SK-N-SH (cell line): Measurements from ENCODE around the gene SMS. TPM values are rescaled to one million over a fixed set of nuclear protein-coding genes. Genes with fewer than 3 reads are reported as not detected.

Experiments
- CTCF ChIA-PET: fragments of 300-600, 350-600 bp; formaldehyde crosslinking; extraction: SDS; loops from one replicate; lab custom pipeline; 2021; lab: Yijun Ruan, JAX
- POLR2A ChIA-PET: fragments of 350-600 bp; sonication (Branson Sonifier 250); formaldehyde crosslinking; extraction: SDS; loops from one replicate; lab custom pipeline; 2020; ENCODE audit warnings: antibody characterized with exemption, inconsistent platforms; lab: Yijun Ruan, JAX
- DNase-seq: peaks from one replicate; pipeline ENCODE4 v3.0.0; 2012
- H2AFZ ChIP-seq: fragments of 200-600 bp; sonication (generic); 2 replicates; pipeline ENCODE4 v1.8.1; 2016; ENCODE audit warnings: antibody characterized with exemption, mild to moderate bottlenecking, low read depth
- H3F3A ChIP-seq: fragments of 200-600 bp; sonication (generic); replicated peaks from 2 replicates; pipeline ENCODE3; 2016; ENCODE audit warnings: antibody characterized with exemption, mild to moderate bottlenecking; ENCODE audit not compliant: insufficient read depth
- H3K27ac ChIP-seq, 2 experiments: fragments of 200-500 bp in 1 of 2; fragments of 200-600 bp in 1 of 2; sonication (Bioruptor generic) in 1 of 2; sonication (generic), shearing (Covaris generic) in 1 of 2; 2 replicates each; pipeline versions ENCODE4 v1.5.1 to v1.6.1; 2014 to 2016; ENCODE audit warnings: low read depth in 2 of 2, inconsistent platforms in 1 of 2, low read length in 1 of 2, mild to moderate bottlenecking in 1 of 2, mixed read lengths in 1 of 2
- H3K27me3 ChIP-seq: fragments of 200-600 bp; sonication (generic), shearing (Covaris generic); 2 replicates; pipeline ENCODE4 v1.6.1; 2016; ENCODE audit warnings: mixed run types; ENCODE audit not compliant: insufficient read depth
- H3K36me3 ChIP-seq, 2 experiments: fragments of 200-500 bp in 1 of 2; fragments of 200-600 bp in 1 of 2; sonication (Bioruptor generic) in 1 of 2; sonication (generic) in 1 of 2; replicated peaks in 1 of 2; 2 replicates each; pipeline versions ENCODE3 to v1.5.1; 2014 to 2016; ENCODE audit warnings: low read length in 1 of 2, mild to moderate bottlenecking in 1 of 2; ENCODE audit not compliant: insufficient read depth in 2 of 2, control insufficient read depth in 1 of 2
- H3K4me1 ChIP-seq, 2 experiments: fragments of 200-500 bp in 1 of 2; fragments of 200-600 bp in 1 of 2; sonication (Bioruptor generic) in 1 of 2; sonication (generic), shearing (Covaris generic) in 1 of 2; 2 replicates each; pipeline versions ENCODE4 v1.5.1 to v1.6.1; 2014 to 2016; ENCODE audit warnings: low read depth in 1 of 2, low read length in 1 of 2, mixed run types in 1 of 2; ENCODE audit not compliant: insufficient read depth in 2 of 2, control insufficient read depth in 1 of 2
- H3K4me2 ChIP-seq: fragments of 200-600 bp; sonication (generic), shearing (Covaris generic); 2 replicates; pipeline ENCODE4 v1.6.1; 2017; ENCODE audit warnings: mixed run types
- H3K4me3 ChIP-seq, 2 experiments: fragments of 200-500 bp in 1 of 2; fragments of 200-600 bp in 1 of 2; sonication (Bioruptor generic) in 1 of 2; sonication (generic), shearing (Covaris generic) in 1 of 2; 2 replicates each; pipeline versions ENCODE4 v1.5.1 to v1.8.1; 2014 to 2016; ENCODE audit warnings: low read depth in 2 of 2, inconsistent platforms in 1 of 2, low read length in 1 of 2, mild to moderate bottlenecking in 1 of 2, mixed read lengths in 1 of 2, moderate library complexity in 1 of 2
- H3K79me2 ChIP-seq: fragments of 200-600 bp; sonication (generic); 2 replicates; pipeline ENCODE4 v1.8.1; 2017; ENCODE audit warnings: mild to moderate bottlenecking; ENCODE audit not compliant: insufficient read depth
- H3K9ac ChIP-seq: fragments of 200-600 bp; sonication (generic); 2 replicates; pipeline ENCODE4 v1.6.1; 2017; ENCODE audit warnings: mixed run types
- H3K9me2 ChIP-seq: fragments of 200-600 bp; sonication (generic); 2 replicates; pipeline ENCODE4 v1.6.1; 2017; ENCODE audit warnings: mixed run types
- H3K9me3 ChIP-seq: fragments of 200-600 bp; sonication (generic); 2 replicates; pipeline ENCODE4 v1.6.1; 2017; ENCODE audit warnings: mixed run types, mild to moderate bottlenecking, moderate library complexity
- H4K20me1 ChIP-seq: fragments of 200-600 bp; sonication (generic); 2 replicates; pipeline ENCODE4 v1.6.1; 2017; ENCODE audit warnings: mild to moderate bottlenecking, mixed run types; ENCODE audit not compliant: insufficient read depth
- CHD2 ChIP-seq: fragments of 150-350 bp; IDR thresholded peaks from 2 replicates; pipeline ENCODE4 v1.6.1; 2018; ENCODE audit warnings: low read length; ENCODE audit not compliant: partially characterized antibody
- CTCF ChIP-seq: fragments of 200-600 bp; sonication (generic); IDR thresholded peaks from 2 replicates; pipeline ENCODE4 v1.6.1; 2017; ENCODE audit warnings: antibody characterized with exemption, mild to moderate bottlenecking, moderate library complexity
- ELF1 ChIP-seq: IDR thresholded peaks from 2 replicates; pipeline ENCODE4 v1.4.0; 2012
- EP300 ChIP-seq, 2 experiments: IDR thresholded peaks; 2 replicates each; pipeline versions ENCODE4 v1.4.0 to v1.6.1; 2012; ENCODE audit warnings: borderline replicate concordance in 1 of 2, low read depth in 1 of 2, low read length in 1 of 2
- FOSL2 ChIP-seq: IDR thresholded peaks from 2 replicates; pipeline ENCODE4 v1.4.0; 2012; ENCODE audit warnings: low read depth, mild to moderate bottlenecking, moderate library complexity, borderline replicate concordance
- FOXJ3 ChIP-seq: sonication (generic); formaldehyde crosslinking; IDR thresholded peaks from 2 replicates; pipeline ENCODE4 v1.5.1; 2020; ENCODE audit warnings: mild to moderate bottlenecking, missing genetic modification reagents
- FOXM1 ChIP-seq: IDR thresholded peaks from 2 replicates; pipeline ENCODE4 v1.4.0; 2012; ENCODE audit warnings: low read depth, mild to moderate bottlenecking
- GATA2 ChIP-seq: sonication (generic); formaldehyde crosslinking; IDR thresholded peaks from 2 replicates; pipeline ENCODE4 v1.5.0; 2020; ENCODE audit warnings: mild to moderate bottlenecking, missing genetic modification reagents
- IRF3 ChIP-seq: fragments of 150-350 bp; IDR thresholded peaks from 2 replicates; pipeline ENCODE4 v1.6.1; 2016; ENCODE audit warnings: mild to moderate bottlenecking, low read depth, low read length
- JUND ChIP-seq: IDR thresholded peaks from 2 replicates; pipeline ENCODE4 v1.4.0; 2012
- MXI1 ChIP-seq: IDR thresholded peaks from 2 replicates; pipeline ENCODE4 v1.6.1; 2012; ENCODE audit warnings: mild to moderate bottlenecking, low read depth, low read length, improper control_type of control experiment
- NFIC ChIP-seq: IDR thresholded peaks from 2 replicates; pipeline ENCODE4 v1.4.0; 2012; ENCODE audit warnings: borderline replicate concordance
- NRF1 ChIP-seq: IDR thresholded peaks from 2 replicates; pipeline ENCODE4 v1.6.1; 2012; ENCODE audit warnings: low read depth, mild to moderate bottlenecking, low read length
- POLR2AphosphoS5 ChIP-seq: IDR thresholded peaks from 2 replicates; pipeline ENCODE4 v1.6.1; 2012; ENCODE audit warnings: low read depth, low read length
- RAD21 ChIP-seq: IDR thresholded peaks from 2 replicates; pipeline ENCODE4 v1.6.1; 2012; ENCODE audit warnings: mild to moderate bottlenecking, low read length
- RCOR1 ChIP-seq: fragments of 150-350 bp; IDR thresholded peaks from 2 replicates; pipeline ENCODE4 v1.6.1; 2017; ENCODE audit warnings: antibody characterized with exemption, low read length
- RFX5 ChIP-seq: IDR thresholded peaks from 2 replicates; pipeline ENCODE4 v1.6.1; 2012; ENCODE audit warnings: mild to moderate bottlenecking, improper control_type of control experiment, low read length
- RXRA ChIP-seq: IDR thresholded peaks from 2 replicates; pipeline ENCODE4 v1.4.0; 2012; ENCODE audit warnings: low read depth, mild to moderate bottlenecking, borderline replicate concordance
- SIN3A ChIP-seq: IDR thresholded peaks from 2 replicates; pipeline ENCODE4 v1.6.1; 2012; ENCODE audit warnings: low read depth, mild to moderate bottlenecking, low read length, moderate library complexity, borderline replicate concordance
- SMC3 ChIP-seq: IDR thresholded peaks from 2 replicates; pipeline ENCODE4 v1.6.1; 2012; ENCODE audit warnings: low read depth, low read length, improper control_type of control experiment
- TAF1 ChIP-seq: IDR thresholded peaks from 2 replicates; pipeline ENCODE4 v1.6.1; 2012; ENCODE audit warnings: low read depth, mild to moderate bottlenecking, low read length, moderate library complexity, borderline replicate concordance
- TCF12 ChIP-seq: IDR thresholded peaks from 2 replicates; pipeline ENCODE4 v1.4.0; 2012
- TEAD4 ChIP-seq: IDR thresholded peaks from 2 replicates; pipeline ENCODE4 v1.4.0; 2012; ENCODE audit warnings: mild to moderate bottlenecking, borderline replicate concordance; ENCODE audit not compliant: insufficient read depth
- USF1 ChIP-seq: IDR thresholded peaks from 2 replicates; pipeline ENCODE4 v1.4.0; 2012; ENCODE audit warnings: low read depth, borderline replicate concordance
- WGBS: methylation state at CpG from one replicate; pipeline ENCODE4 v1.1.6; 2017; ENCODE audit warnings: low lambda C conversion rate; 5-methylcytosine and 5-hydroxymethylcytosine counted together
- polyA plus RNA-seq, 3 experiments: library from polyadenylated mRNA; depleted of rRNA; stranded (reverse); fragments of >200 nt; gene quantifications; 2 replicates each; pipeline ENCODE4 v1.2.3, GENCODE V29; 2012
- TF ChIP-seq, protein P1 (sequence below): IDR thresholded peaks from 2 replicates; pipeline ENCODE4; 2012
- TF ChIP-seq, protein P2 (sequence below): IDR thresholded peaks from 2 replicates; pipeline ENCODE4 v1.4.0; 2012; ENCODE audit warnings: low read depth
- TF ChIP-seq, protein P3 (sequence below): fragments of 150-350 bp; IDR thresholded peaks from 2 replicates; pipeline ENCODE4 v1.6.1; 2017; ENCODE audit warnings: antibody characterized with exemption, low read length, low read depth, borderline replicate concordance

SMS gene
- polyA plus RNA-seq, 1 of the 3 experiments (the other 2 are of a cell fraction) = 116 TPM

- peak overlapping the region; percentile 53 to 81; a peak in 3 of 4 replicates for H3K27ac ChIP-seq
- H3K4me1 ChIP-seq = peaks cover 0 to 16% of the 10 kb centered on the region in 2 experiments; a peak in 2 of 4 replicates
- H3K36me3 ChIP-seq = no peaks in the 10 kb centered on the region
- no peaks in the 10 kb centered on the region for H4K20me1 ChIP-seq
- no peak for DNase-seq
- H3K9ac ChIP-seq = peak overlapping the region; percentile 51
- ChIA-PET POLR2A (no interaction called here), CTCF (interaction anchor here (0.9 kb wide), 1 partner anchor 10 kb away, joined by 3 read pairs; no protein-coding TSS in a partner anchor)
- peaks cover 30% of the 10 kb centered on the region for H3F3A ChIP-seq
- peak overlapping the region; percentile 12 to 13; a peak in 2 of 4 replicates for H3K4me3 ChIP-seq
- H3K9me3 ChIP-seq = no peaks in the 10 kb centered on the region
- WGBS = 10% methylated on average over 6 of the region's 6 CpGs
- H3K27me3 ChIP-seq = no peaks in the 10 kb centered on the region
- peak overlapping the region; percentile 12; the same call in 1 of the 2 replicates for H2AFZ ChIP-seq
- no peaks in the 10 kb centered on the region for H3K79me2 ChIP-seq
- no peaks in the 10 kb centered on the region for H3K9me2 ChIP-seq
- H3K4me2 ChIP-seq = peak overlapping the region; percentile 31
- TF ChIP-seq MXI1 (no peak), CTCF (no peak), GATA2 (no peak), USF1 (no peak), NRF1 (no peak), FOSL2 (peak; percentile 91), SMC3 (no peak), EP300 (IDR thresholded peaks at IDR 0.05; ENCODE audit: borderline replicate concordance in 1 of 2, low read depth in 1 of 2, low read length in 1 of 2) (peak in 1 of 2 experiments; percentile 81; a peak in 2 of 4 replicates), CHD2 (no peak), TCF12 (peak; percentile 86), POLR2AphosphoS5 (peak; percentile 32; the same call in 1 of the 2 replicates), NFIC (peak; percentile 59), FOXM1 (no peak), RCOR1 (no peak), RAD21 (no peak), SIN3A (no peak), JUND (peak; percentile 92), ELF1 (no peak), IRF3 (no peak), TAF1 (no peak), RXRA (0 out of 2 replicates have a peak, but pooled peaks have one; percentile 33), TEAD4 (peak; percentile 86; the same call in 1 of the 2 replicates), FOXJ3 (CRISPR knock-in tag) (no peak), RFX5 (no peak)
- TF ChIP-seq, protein P1, sequence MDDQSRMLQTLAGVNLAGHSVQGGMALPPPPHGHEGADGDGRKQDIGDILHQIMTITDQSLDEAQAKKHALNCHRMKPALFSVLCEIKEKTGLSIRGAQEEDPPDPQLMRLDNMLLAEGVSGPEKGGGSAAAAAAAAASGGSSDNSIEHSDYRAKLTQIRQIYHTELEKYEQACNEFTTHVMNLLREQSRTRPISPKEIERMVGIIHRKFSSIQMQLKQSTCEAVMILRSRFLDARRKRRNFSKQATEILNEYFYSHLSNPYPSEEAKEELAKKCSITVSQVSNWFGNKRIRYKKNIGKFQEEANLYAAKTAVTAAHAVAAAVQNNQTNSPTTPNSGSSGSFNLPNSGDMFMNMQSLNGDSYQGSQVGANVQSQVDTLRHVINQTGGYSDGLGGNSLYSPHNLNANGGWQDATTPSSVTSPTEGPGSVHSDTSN = peak; percentile 75
- TF ChIP-seq, protein P2, sequence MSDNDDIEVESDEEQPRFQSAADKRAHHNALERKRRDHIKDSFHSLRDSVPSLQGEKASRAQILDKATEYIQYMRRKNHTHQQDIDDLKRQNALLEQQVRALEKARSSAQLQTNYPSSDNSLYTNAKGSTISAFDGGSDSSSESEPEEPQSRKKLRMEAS = no peak
- TF ChIP-seq, protein P3, sequence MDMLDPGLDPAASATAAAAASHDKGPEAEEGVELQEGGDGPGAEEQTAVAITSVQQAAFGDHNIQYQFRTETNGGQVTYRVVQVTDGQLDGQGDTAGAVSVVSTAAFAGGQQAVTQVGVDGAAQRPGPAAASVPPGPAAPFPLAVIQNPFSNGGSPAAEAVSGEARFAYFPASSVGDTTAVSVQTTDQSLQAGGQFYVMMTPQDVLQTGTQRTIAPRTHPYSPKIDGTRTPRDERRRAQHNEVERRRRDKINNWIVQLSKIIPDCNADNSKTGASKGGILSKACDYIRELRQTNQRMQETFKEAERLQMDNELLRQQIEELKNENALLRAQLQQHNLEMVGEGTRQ = no peak
Observed at GRCh38 chrX:21926527-21927278, 13.8 kb upstream of the SMS start.
